ENCODE results near the gene DNAH8. TPM values are rescaled to one million over a fixed set of nuclear protein-coding genes. Genes with fewer than 3 reads are reported as not detected.

The DNAH8 gene
- total and polyA plus RNA-seq, 10 donors: 0.20 to 15.6 (median 5.2) TPM

DNA sequence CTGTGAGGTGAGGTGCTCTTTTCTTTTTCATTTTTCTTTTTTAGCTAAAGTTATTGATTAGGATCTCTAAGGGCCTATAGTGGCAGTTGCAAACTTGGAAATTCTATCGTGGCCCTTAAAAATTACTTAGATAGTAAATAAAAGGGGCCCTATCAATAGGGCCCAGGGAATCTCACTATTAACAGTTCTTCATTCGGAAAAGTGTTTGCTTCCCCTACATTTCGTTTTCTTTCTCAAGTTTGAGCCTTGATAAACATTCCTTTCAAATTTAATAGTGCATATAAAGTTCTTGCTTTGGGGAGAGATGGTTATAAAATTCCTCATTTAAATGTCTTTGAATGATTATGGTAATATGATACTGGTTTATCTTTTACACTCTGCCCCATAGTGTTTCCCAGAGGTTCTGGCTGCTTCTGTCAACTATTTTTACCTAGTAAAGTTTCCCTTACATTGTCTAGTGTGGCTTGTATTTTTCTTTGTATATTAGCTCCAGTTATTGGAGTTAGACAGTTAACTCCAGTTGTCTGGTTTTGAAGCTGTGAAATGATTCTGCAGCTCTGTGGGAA lies 263.1 kb downstream of the DNAH8 start:
- Histone ChIP-seq H3K4me1 (no peaks in the 10 kb centered on the region), H3K27ac (no peak overlapping the region), H3K36me3 (no peaks in the 10 kb centered on the region), H3K9me3 (no peaks in the 10 kb centered on the region), H3K27me3 (replicated peaks in 1 of 7) (peaks cover 0 to 45% (median 0%) of the 10 kb centered on the region in 7 donors), H3K4me3 (no peak overlapping the region)
- WGBS, 5 donors: 70 to 84% (median 72%) methylated on average over 3 of the region's 3 CpGs
- intact Hi-C loops (cut with DNase I; ENCODE audit: low total_unique reads): loop anchor here (10.0 kb wide), 2 partner anchors 187 to 327 kb away; no protein-coding TSS in a partner anchor
- DNase-seq: no peak
- no peak for TF ChIP-seq POLR2AphosphoS5 (IDR thresholded peaks at IDR 0.05)
- TF ChIP-seq, protein P1, sequence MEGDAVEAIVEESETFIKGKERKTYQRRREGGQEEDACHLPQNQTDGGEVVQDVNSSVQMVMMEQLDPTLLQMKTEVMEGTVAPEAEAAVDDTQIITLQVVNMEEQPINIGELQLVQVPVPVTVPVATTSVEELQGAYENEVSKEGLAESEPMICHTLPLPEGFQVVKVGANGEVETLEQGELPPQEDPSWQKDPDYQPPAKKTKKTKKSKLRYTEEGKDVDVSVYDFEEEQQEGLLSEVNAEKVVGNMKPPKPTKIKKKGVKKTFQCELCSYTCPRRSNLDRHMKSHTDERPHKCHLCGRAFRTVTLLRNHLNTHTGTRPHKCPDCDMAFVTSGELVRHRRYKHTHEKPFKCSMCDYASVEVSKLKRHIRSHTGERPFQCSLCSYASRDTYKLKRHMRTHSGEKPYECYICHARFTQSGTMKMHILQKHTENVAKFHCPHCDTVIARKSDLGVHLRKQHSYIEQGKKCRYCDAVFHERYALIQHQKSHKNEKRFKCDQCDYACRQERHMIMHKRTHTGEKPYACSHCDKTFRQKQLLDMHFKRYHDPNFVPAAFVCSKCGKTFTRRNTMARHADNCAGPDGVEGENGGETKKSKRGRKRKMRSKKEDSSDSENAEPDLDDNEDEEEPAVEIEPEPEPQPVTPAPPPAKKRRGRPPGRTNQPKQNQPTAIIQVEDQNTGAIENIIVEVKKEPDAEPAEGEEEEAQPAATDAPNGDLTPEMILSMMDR (IDR thresholded peaks at IDR 0.05 in 8 of 11, conservative IDR thresholded peaks at IDR 0.05 in 3 of 11): no peak
- no peak for TF ChIP-seq POLR2A (IDR thresholded peaks at IDR 0.05)

DNA sequence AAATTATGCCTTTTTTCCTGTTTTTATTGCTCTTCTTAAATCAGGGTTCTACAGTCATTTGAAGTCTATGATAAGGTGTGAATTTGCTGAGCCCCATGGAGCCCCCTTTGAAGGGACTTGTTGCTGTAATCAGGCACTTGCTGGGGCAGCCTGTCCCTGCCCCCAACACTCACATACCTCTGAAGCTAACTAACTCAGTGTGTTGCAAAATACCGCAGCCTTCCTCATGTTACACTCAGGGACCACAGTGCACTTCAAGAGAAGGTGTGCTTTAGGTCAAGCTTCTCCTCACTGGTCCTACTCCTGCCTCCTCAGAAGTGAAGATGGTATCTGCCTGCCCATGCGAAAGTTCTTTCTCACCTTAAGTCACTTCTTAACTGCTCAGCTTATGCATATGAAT lies 267.4 kb downstream of the DNAH8 start:
- no peak overlapping the region for H3K27ac ChIP-seq
- DNase-seq: no peak

DNA sequence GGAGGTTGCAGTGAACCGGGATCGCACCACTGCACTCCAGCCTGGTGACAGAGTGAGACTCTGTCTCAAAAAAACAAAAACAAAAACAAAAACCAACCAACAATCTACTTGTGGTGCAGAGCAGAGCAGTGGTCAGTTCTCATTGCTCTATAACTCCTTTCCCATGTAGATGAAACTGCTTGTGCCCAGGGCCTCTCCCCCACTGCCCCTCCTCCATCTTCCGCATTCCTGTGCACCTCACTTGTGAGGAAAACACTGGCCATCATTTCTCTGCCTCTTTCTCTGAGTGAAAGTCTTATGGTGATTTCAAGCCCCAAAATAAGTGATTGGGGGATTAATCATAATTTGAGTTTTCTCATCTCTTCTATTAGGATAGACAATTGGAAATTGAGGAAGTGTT lies 269.6 kb downstream of the DNAH8 start:
- Histone ChIP-seq H3K27ac (no peak overlapping the region), H3K4me3 (no peak overlapping the region), H3K36me3 (no peaks in the 10 kb centered on the region), H3K9me3 (no peaks in the 10 kb centered on the region), H3K27me3 (replicated peaks in 1 of 7) (peaks cover 0 to 34% (median 0%) of the 10 kb centered on the region in 7 donors), H3K4me1 (no peaks in the 10 kb centered on the region)
- WGBS, 5 donors: 85 to 96% (median 92%) methylated on average over 3 of the region's 3 CpGs
- TF ChIP-seq POLR2A (IDR thresholded peaks at IDR 0.05) (no peak), POLR2AphosphoS5 (IDR thresholded peaks at IDR 0.05) (no peak)
- TF ChIP-seq, protein P1 (IDR thresholded peaks at IDR 0.05 in 8 of 11, conservative IDR thresholded peaks at IDR 0.05 in 3 of 11): no peak
- intact Hi-C loops (cut with DNase I; ENCODE audit: low total_unique reads): no loop called here
- DNase-seq: no peak

More for the DNA sequence above, 267.4 kb downstream of the DNAH8 start:
- TF ChIP-seq POLR2AphosphoS5 (IDR thresholded peaks at IDR 0.05): no peak
- TF ChIP-seq, protein P1 (IDR thresholded peaks at IDR 0.05 in 8 of 11, conservative IDR thresholded peaks at IDR 0.05 in 3 of 11): no peak
- no peak for TF ChIP-seq POLR2A (IDR thresholded peaks at IDR 0.05)
- 56 to 81% (median 68%) methylated on average over 2 of the region's 2 CpGs for WGBS, 5 donors
- H3K4me3 ChIP-seq: no peak overlapping the region
- no peaks in the 10 kb centered on the region for H3K4me1 ChIP-seq
- H3K9me3 ChIP-seq: no peaks in the 10 kb centered on the region
- no peaks in the 10 kb centered on the region for H3K36me3 ChIP-seq
- intact Hi-C loops (cut with DNase I; ENCODE audit: low total_unique reads): no loop called here
- H3K27me3 ChIP-seq (replicated peaks in 1 of 7): peaks cover 0 to 37% (median 0%) of the 10 kb centered on the region in 7 donors

DNA sequence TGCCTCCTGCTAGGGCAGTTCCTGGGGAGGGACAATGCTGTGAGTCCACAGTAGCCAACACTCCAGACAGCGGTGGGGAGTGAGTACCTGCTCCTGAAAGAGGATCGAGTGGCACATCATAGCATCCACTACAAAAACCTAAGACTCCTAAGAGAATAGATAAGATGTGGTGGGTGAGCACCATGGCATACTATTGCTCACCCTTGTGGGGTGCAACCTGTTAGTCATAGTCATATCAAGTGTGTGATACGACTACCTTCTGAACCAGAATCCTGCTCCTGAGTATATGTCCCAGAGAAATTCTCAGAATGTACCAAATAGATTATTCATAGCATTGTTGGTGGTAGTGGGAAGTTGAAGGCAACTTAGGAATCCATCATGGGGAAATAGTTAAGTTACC lies 270.7 kb downstream of the DNAH8 start:
- peaks cover 0 to 30% (median 0%) of the 10 kb centered on the region in 7 donors for H3K27me3 ChIP-seq (replicated peaks in 1 of 7)
- H3K27ac ChIP-seq: no peak overlapping the region
- no peaks in the 10 kb centered on the region for H3K9me3 ChIP-seq
- no peak overlapping the region for H3K4me3 ChIP-seq
- intact Hi-C loops (cut with DNase I; ENCODE audit: low total_unique reads): no loop called here
- H3K4me1 ChIP-seq: no peaks in the 10 kb centered on the region
- 75 to 92% (median 85%) methylated on average over 3 of the region's 3 CpGs for WGBS, 5 donors
- H3K36me3 ChIP-seq: no peaks in the 10 kb centered on the region
- TF ChIP-seq, protein P1 (IDR thresholded peaks at IDR 0.05 in 8 of 11, conservative IDR thresholded peaks at IDR 0.05 in 3 of 11): no peak
- no peak for TF ChIP-seq POLR2A (IDR thresholded peaks at IDR 0.05)
- no peak for TF ChIP-seq POLR2AphosphoS5 (IDR thresholded peaks at IDR 0.05)
- no peak for DNase-seq

All from spleen (tissue), 11 donors.